GM19238 (cell line): Measurements from ENCODE around the gene LRR1.
"Not testable (repeated sequence)": the region's sequence is repeated elsewhere in the genome, so short reads cannot be mapped to it uniquely, and the experiment has no call there.

ENCODE experiments used
- DNase-seq: peaks from one replicate; pipeline ENCODE4 v3.0.0; 2011; ENCODE audit warnings: low spot score; ENCODE audit not compliant: insufficient read length

Gene LRR1

DNA sequence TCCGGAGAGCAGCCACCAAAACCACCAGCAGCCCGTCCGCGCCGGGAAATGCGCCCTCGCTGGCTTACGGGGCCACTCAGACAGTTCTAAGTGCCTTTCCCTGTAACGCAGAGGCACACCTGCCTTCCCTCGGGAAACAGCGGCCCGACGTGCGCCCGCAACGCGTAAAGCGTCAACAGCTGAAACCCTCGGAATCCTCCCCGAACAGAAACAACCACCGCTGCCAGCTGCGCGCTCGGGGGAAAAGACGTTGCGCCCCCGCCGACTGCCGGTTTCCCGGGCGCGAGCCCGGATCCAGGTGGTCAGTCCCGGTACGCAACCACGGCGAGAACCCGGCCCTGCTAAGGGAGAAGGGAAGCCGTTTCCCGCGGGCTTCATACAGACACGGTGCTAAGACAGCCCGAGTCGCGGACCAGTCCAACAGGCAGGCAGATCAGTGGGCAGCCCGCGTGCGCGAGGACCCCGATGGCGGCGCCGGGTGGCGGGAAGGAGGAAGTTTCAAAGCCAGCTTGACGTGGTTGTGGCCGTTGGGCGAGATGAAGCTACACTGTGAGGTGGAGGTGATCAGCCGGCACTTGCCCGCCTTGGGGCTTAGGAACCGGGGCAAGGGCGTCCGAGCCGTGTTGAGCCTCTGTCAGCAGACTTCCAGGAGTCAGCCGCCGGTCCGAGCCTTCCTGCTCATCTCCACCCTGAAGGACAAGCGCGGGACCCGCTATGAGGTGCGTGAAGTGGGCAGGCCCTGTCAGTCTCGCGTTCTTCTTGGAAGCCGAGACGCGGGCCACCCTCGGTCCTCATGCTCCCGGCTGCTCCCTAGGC lies at the start of gene LRR1:
LRR1 (plus strand) TSS at position 456 of the 816 bp plus-strand sequence; CDS start at position 537, 81 bp downstream.
- peak; percentile 66 for DNase-seq

GRCh38 chr14:49549446-49549845 lies 49.3 kb upstream of the LRR1 start:
- no peak for DNase-seq

GRCh38 chr14:49549881-49550280 lies 48.9 kb upstream of the LRR1 start:
- no peak for DNase-seq

GRCh38 chr14:49550286-49551184 lies 48.2 kb upstream of the LRR1 start:
- DNase-seq, result no peak

DNA sequence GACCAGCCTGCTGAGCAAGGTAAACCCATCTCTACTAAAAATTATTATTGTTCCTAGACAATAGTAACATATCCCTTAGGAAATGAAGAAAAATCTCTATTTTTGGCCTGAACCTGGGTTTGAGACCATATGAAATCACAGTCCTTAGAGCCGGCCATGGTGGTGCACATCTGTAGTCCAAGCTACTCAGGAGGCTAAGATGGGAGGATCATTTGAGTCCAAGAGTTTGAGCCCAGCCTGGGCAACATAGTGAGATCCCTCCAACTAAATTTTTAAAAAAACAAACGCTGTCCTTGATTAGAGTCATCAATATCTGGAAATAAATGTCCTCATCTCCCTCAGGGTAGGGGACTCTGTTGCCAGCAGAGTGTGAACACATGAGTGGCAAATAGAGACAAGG lies 47.2 kb upstream of the LRR1 start:
- no peak for DNase-seq

GRCh38 chr14:49553106-49553505 lies 45.6 kb upstream of the LRR1 start:
- DNase-seq, result no peak

- no peak for DNase-seq
Measured at GRCh38 chr14:49553892-49554291, 44.8 kb upstream of the LRR1 start.

GRCh38 chr14:49559979-49560768 lies 38.6 kb upstream of the LRR1 start:
- no peak for DNase-seq

- no peak for DNase-seq
Measured at GRCh38 chr14:49566714-49567113, 32.0 kb upstream of the LRR1 start.

GRCh38 chr14:49569281-49569680 lies 29.5 kb upstream of the LRR1 start:
- no peak for DNase-seq

DNA sequence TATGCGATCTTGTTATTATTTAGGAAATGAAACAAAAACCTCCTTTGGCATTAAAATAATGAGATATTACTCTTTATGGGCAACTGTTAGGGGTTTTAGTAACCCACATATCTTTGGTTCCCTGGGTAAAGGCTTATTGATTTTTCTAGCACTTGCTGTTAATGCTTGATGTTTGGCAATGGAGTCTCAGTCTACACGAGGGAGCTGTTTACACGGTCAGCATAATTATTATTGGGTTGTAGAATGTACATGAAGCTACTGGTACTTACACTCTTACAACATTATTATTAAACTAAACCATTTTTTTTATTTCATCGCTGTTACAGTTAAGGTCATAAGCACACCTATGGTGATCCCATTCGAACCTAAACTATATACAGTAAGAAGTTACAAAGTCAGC lies 24.7 kb upstream of the LRR1 start:
- no peak for DNase-seq

- no peak for DNase-seq
Measured at GRCh38 chr14:49578141-49578540, 20.6 kb upstream of the LRR1 start.

DNA sequence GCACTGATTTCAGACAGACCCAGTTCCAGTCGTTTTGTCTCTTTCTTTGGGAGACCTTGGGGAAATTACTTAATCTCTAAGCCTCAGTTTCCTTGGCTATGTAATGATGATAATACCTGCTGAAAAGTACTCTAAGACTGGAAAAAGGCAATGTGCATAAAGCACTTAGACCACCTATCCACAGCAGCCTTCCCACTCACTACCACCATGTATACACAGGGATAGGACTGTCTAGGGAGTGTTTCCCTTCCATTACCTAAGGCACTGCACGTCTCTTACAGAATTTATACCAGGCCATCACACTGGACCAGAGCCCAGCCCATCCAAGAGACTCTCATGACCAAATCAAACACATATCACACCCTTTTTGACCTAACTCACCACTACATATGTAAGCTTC lies 18.9 kb upstream of the LRR1 start:
- no peak for DNase-seq

GRCh38 chr14:49581209-49582112 lies 17.3 kb upstream of the LRR1 start:
- no peak for DNase-seq

- DNase-seq, result no peak
Measured at GRCh38 chr14:49582113-49582977, 16.4 kb upstream of the LRR1 start.

- no peak for DNase-seq
Measured at GRCh38 chr14:49583629-49584028, 15.1 kb upstream of the LRR1 start.

DNA sequence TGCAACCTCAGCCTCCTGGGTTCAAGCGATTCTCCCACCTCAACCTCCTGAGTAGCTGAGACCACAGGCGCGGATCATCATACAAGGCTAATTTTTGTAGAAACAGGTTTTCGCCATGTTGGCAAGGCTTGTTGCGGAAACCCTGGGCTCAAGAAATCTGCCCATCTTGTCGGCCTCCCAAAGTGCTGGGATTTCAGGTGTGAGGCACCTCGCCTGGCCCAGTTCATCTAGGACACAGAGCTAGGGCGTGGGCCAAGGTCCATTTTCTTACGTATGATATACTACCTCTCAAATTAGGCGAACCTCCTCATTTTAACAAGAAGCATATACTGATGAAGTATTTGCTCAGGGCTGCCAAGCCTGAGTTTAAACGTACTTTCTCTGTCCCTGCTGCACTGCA lies 14.7 kb upstream of the LRR1 start:
- DNase-seq, result no peak

- not testable (repeated sequence) for DNase-seq
Measured at GRCh38 chr14:49584981-49585640, 13.6 kb upstream of the LRR1 start.
